ENCODE measurements around the gene TCF15.

The TCF15 gene

GRCh38 chr20:622161-622560 is 12.1 kb upstream of the TCF15 start:
- Histone ChIP-seq H4K20me1 (ENCODE audit: insufficient read depth, low read length) (no peaks in the 10 kb centered on the region), H3K9ac (ENCODE audit: low read depth, low read length) (no peak overlapping the region)
- no peak for TF ChIP-seq EZH2 (IDR thresholded peaks at IDR 0.05; ENCODE audit: borderline replicate concordance, low read depth, low read length, severe bottlenecking)
- no peak for TF ChIP-seq CTCF (IDR thresholded peaks at IDR 0.05; ENCODE audit: borderline replicate concordance, extremely low read depth, low read length, poor library complexity, severe bottlenecking)

GRCh38 chr20:621125-621756 is 11.1 kb upstream of the TCF15 start:
- ATAC-seq (ENCODE audit: insufficient read depth, low read depth) (no peak), DNase-seq (no peak)
- Histone ChIP-seq H4K20me1 (ENCODE audit: insufficient read depth, low read length) (no peaks in the 10 kb centered on the region), H3K4me2 (ENCODE audit: insufficient read depth, low read length) (no peak overlapping the region), H3K9me3 (ENCODE audit: insufficient read depth, low read length, severe bottlenecking) (no peaks in the 10 kb centered on the region), H3K4me3 (ENCODE audit: low read depth in 1 of 2, low read length in 2 of 2) (no peak overlapping the region), H3K4me1 (ENCODE audit: insufficient read depth, low read length) (no peaks in the 10 kb centered on the region), H2AFZ (ENCODE audit: low read depth, low read length) (no peak overlapping the region), H3K27me3 (ENCODE audit: insufficient read depth, low read length, poor library complexity) (peaks cover 22% of the 10 kb centered on the region), H3K27ac (ENCODE audit: low read length) (no peak overlapping the region), H3K9ac (ENCODE audit: low read depth, low read length) (no peak overlapping the region), H3K79me2 (ENCODE audit: insufficient read depth, low read length) (no peaks in the 10 kb centered on the region), H3K36me3 (ENCODE audit: insufficient read depth, low read length) (no peaks in the 10 kb centered on the region)
- TF ChIP-seq CTCF (IDR thresholded peaks at IDR 0.05; ENCODE audit: borderline replicate concordance, extremely low read depth, low read length, poor library complexity, severe bottlenecking) (no peak), EZH2 (IDR thresholded peaks at IDR 0.05; ENCODE audit: borderline replicate concordance, low read depth, low read length, severe bottlenecking) (no peak)

More at GRCh38 chr20:622161-622560, 12.1 kb upstream of the TCF15 start:
- Histone ChIP-seq H3K27me3 (ENCODE audit: insufficient read depth, low read length, poor library complexity) (peaks cover 19% of the 10 kb centered on the region), H3K36me3 (ENCODE audit: insufficient read depth, low read length) (no peaks in the 10 kb centered on the region), H3K9me3 (ENCODE audit: insufficient read depth, low read length, severe bottlenecking) (no peaks in the 10 kb centered on the region), H2AFZ (ENCODE audit: low read depth, low read length) (no peak overlapping the region), H3K27ac (ENCODE audit: low read length) (no peak overlapping the region), H3K4me1 (ENCODE audit: insufficient read depth, low read length) (no peaks in the 10 kb centered on the region), H3K4me2 (ENCODE audit: insufficient read depth, low read length) (no peak overlapping the region), H3K79me2 (ENCODE audit: insufficient read depth, low read length) (no peaks in the 10 kb centered on the region), H3K4me3 (ENCODE audit: low read depth in 1 of 2, low read length in 2 of 2) (no peak overlapping the region)
- ATAC-seq (ENCODE audit: insufficient read depth, low read depth), result no peak
- DNase-seq, result no peak

GRCh38 chr20:620246-620645 is 10.1 kb upstream of the TCF15 start:
- no peaks in the 10 kb centered on the region for H4K20me1 ChIP-seq (ENCODE audit: insufficient read depth, low read length)
- no peaks in the 10 kb centered on the region for H3K79me2 ChIP-seq (ENCODE audit: insufficient read depth, low read length)
- H2AFZ ChIP-seq (ENCODE audit: low read depth, low read length), result no peak overlapping the region
- no peak for TF ChIP-seq CTCF (IDR thresholded peaks at IDR 0.05; ENCODE audit: borderline replicate concordance, extremely low read depth, low read length, poor library complexity, severe bottlenecking)
- TF ChIP-seq EZH2 (IDR thresholded peaks at IDR 0.05; ENCODE audit: borderline replicate concordance, low read depth, low read length, severe bottlenecking), result no peak
- H3K27me3 ChIP-seq (ENCODE audit: insufficient read depth, low read length, poor library complexity), result peaks cover 24% of the 10 kb centered on the region
- H3K9me3 ChIP-seq (ENCODE audit: insufficient read depth, low read length, severe bottlenecking), result no peaks in the 10 kb centered on the region
- H3K4me2 ChIP-seq (ENCODE audit: insufficient read depth, low read length), result no peak overlapping the region
- H3K4me3 ChIP-seq (ENCODE audit: low read depth in 1 of 2, low read length in 2 of 2), result no peak overlapping the region
- ATAC-seq (ENCODE audit: insufficient read depth, low read depth) (no peak), DNase-seq (no peak)
- H3K4me1 ChIP-seq (ENCODE audit: insufficient read depth, low read length), result no peaks in the 10 kb centered on the region
- no peaks in the 10 kb centered on the region for H3K36me3 ChIP-seq (ENCODE audit: insufficient read depth, low read length)
- H3K9ac ChIP-seq (ENCODE audit: low read depth, low read length), result no peak overlapping the region
- H3K27ac ChIP-seq (ENCODE audit: low read length), result no peak overlapping the region

All from DND-41 (cell line).